NCI-H1930 (cell line): ENCODE measurements around the gene GTPBP3.
A peak's percentile ranks its signal among the peaks of the same experiment; 100 is the strongest.
"Not testable (repeated sequence)": the region's sequence is repeated elsewhere in the genome, so short reads cannot be mapped to it uniquely, and the experiment has no call there.

Source experiments
- DNase-seq, 2 experiments: peaks; one replicate each; lab custom pipeline; 2025; lab: John Stamatoyannopoulos, UW

GTPBP3 gene

GRCh38 chr19:17341845-17342244 is 4.5 kb downstream of the GTPBP3 start:
- no peak for DNase-seq

- peak in 1 of 2 experiments; percentile 42 for DNase-seq
These were observed 8.8 kb downstream of the GTPBP3 start for GRCh38 chr19:17346109-17346671.

GRCh38 chr19:17347361-17347760 is 10.0 kb downstream of the GTPBP3 start:
- no peak for DNase-seq

DNA sequence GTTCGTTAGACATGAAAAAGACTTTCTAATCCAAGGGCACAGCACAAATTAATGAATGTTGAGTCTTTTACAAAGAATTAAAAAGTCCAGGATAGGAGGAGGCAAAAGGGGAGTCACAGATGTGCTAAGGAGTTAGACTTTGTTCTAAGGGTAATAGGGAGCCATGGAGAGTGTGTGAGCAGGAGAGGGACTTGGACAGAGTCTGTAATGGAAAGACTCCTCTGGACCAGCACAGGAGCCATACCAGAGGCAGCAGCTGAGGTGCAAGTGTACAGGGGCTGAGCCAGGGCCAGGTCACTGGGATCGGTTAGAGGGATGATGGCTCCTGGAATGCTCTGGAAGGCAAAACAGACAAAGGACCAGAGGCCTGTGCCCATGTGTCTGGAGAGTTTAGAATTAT is 10.5 kb downstream of the GTPBP3 start:
- DNase-seq: no peak

DNA sequence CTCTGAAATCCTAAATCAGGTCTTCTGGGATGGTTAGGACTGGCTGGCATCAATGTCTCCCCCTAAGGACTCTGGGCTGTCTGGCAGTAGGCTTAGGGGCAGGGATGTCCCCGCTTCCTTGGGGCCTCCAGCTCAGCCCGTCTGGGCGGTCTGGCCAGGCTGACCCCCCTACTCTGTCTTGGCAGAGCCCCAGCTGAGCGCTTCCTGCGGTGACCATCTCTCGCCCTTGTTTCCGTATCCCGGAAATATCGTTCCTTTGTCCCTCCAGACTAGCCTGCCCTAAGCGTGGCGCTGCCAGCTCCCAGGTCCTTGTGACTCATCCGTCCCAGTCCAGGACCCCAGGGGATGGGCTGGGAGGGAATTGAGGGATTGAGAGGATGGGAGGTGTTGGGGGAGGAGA is 11.3 kb downstream of the GTPBP3 start:
- peak in 1 of 2 experiments; percentile 17 for DNase-seq

DNA sequence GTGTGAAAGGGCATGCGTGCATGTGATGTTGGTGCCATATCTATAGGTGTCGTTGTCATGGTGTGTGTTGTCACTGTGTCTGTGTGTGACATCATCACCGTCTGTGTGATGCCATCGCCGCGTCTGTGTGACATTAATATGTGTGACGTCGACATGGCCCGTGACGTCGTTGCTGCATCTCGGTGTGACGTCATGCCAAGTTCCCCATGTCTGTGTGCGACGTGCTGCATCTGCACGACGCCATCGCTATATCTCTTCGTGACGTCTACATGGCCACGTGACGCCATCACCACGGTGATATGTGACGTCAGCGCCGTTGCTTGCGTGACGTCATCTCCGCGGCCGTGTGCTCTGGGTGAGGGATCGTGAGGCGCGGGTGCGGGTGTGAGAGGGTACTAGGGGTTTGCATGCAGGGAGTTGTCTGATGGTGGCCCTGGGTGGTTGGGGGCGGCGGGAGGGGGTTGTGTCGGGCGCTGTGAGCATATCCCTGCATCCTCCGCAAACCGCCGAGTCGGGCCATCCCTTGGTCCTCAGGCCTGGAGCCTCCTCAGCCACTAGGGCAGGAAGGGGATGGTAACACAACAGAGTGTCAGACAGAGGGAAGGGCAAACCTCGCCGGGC is 14.6 kb downstream of the GTPBP3 start:
- peak in 1 of 2 experiments; percentile 8 for DNase-seq

DNA sequence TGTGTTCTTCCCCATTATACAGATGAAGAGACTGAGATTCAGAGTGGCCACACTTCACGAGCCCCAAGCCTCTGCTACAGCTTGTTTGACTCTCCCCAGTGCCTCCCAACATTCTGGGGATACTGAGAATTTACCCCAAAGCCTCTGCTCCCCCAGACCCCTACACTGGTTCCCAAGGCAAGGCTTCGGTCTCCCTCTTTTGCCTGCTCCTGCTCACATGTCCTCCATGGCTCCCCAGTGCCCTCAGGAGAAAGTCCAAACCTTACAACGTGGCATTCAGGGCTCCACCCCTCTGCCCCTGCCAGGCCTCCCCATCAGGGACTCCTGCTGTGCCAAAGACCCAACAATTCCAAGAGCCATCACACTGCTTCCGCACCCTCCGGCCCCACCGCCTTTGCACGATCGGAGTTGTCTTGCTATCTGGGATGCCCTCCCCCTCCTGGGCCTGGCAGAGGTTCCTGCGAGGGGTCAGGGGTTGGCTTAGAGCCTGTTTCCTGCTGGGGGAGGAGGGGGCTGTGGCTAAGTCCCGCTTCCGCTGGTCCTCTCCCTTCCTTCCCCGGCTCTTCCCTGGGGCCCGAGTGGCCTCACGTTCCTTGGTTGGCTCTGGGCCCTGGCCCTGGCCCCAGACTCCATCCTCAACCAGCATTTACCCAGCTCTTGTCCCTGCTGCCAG is 15.4 kb downstream of the GTPBP3 start:
- DNase-seq: no peak

- DNase-seq: no peak
These were observed 16.0 kb downstream of the GTPBP3 start for GRCh38 chr19:17353386-17353785.

GRCh38 chr19:17357078-17357666 is 19.8 kb downstream of the GTPBP3 start:
- DNase-seq: no peak

DNA sequence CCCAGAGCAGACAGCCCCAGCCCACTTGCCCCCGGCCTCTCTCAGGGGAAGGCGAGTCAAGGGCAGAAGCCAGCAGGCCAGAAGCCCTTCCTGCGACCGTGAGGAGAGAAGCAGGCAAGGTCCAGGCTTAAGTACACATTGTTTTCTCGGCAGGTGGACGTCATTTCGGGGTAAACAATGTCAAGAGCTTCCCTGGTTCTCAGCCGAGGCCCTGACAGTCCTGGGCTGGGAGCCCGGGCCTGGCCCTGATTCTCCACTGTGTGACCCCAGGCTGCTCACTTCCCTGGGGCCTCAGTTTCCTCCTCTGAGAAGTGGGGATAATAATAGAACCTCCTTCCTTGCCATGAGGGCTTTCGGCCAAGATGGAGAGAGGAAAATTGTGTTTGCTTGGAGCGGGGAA is 20.4 kb downstream of the GTPBP3 start:
- DNase-seq: no peak

- DNase-seq: no peak
These were observed 21.0 kb downstream of the GTPBP3 start for GRCh38 chr19:17358395-17358794.

- no peak for DNase-seq
These were observed 22.8 kb downstream of the GTPBP3 start for GRCh38 chr19:17359905-17360800.

DNA sequence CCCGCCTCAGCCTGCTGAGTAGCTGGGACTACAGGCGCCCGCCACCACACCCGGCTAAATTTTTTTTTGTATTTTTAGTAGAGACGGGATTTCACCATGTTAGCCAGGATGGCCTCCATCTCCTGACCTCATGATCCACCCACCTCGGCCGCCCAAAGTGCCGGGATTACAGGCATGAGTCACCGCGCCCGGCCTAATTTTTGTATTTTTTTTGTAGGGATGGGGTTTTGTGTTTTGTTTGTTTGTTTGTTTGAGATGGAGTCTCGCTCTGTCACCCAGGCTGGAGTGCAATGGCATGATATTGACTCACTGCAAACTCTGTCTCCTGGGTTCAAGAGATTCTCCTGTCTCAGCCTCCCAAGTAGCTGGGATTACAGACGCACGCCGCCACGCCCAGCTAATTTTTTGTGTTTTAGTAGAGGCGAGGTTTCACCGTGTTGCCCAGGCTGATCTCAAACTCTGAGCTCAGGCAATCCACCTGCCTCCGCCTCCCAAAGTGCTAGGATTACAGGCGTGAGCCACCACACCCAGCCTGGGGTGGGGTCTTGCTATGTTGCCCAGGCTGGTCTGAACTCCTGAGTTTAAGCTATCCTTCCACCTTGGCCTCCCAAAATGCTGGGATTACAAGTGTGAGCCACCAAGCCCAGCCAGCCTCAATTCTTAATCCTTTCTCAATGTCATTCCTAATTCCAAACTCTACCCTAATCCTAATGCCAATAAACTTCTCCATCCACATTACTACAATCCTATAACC is 26.7 kb downstream of the GTPBP3 start:
- not testable (repeated sequence) for DNase-seq

DNA sequence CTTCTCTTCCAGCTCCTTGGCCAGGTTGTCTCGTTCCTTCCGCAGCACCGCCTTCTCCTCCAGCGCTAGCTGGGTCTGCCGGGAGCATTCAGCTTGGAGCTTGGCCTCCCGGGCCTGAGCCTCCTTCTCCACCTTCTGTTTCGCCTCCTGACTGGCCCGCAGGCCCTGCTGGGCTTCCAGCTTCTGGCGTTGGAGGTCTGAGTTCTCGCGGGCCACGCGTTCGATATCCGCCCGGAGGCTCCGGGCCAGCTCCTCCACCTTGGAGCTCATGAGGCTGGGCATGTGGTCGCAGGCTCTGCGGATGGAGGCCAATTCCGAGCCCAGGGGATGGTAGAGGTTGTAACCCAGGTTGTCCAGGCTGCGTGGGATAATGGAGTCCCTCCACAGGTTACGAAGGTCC is 28.0 kb downstream of the GTPBP3 start:
- no peak for DNase-seq

DNA sequence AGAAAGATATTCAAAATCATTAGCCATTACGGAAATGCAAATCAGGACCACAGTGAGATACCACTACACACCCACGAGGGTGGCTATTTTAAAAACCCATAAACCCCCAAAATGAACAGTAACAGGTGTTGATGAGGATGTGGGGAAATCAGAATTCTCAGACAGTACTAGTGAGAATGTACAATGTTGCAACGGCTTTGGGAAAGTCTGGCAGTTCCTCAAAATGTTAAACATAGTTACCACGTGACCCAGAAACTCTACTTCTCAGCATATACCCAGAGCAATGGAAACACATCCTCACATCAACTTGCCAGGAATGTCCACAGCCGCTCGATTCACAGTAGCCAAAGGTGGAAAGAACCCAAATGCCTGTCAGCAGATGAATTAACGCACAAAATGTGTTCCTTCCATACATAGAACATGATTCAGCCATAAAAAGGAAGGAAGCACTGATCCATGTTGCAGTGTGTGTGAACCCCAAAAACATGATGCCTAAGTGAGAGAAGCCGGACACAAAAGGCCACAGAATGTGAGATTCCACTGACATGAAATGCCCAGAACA is 32.8 kb downstream of the GTPBP3 start:
- DNase-seq: no peak

DNA sequence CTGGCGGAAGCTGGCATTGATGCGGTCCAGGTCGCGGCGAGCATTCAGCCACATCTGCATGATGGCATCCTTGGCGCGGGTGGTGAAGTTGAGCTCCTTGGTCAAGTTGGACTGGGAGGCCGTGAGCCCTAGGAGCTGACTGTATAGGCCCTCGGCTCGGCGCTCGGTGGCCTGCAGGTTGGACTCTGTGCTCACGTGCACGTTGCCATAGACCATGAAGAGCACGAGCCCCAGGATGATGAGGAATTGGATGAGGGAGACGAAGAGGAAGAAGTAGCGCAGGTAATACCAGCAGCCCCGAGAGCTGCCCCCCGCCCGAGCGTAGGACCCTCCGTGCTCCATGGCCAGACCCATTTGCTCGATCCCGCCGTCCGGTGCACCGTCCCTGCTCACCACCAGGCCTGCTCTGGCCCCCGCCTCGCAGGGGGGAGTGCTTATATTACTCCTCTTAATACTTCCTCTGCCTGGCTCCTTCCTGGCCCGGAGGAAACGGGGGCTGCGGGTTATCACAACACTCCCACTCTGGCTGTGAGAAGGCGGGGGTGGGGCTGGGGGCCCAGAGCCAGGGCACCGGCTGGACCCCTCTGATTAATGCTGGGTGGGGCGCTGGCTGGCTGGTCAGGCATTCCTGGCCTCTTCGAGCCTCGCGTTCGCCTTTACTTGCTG is 39.7 kb downstream of the GTPBP3 start, which contains the start of gene PLVAP:
Gene PLVAP, minus strand, starts transcription at position 408 of the 666 bp plus-strand sequence. Its CDS starts 54 bp downstream, at position 354.
- no peak for DNase-seq

DNA sequence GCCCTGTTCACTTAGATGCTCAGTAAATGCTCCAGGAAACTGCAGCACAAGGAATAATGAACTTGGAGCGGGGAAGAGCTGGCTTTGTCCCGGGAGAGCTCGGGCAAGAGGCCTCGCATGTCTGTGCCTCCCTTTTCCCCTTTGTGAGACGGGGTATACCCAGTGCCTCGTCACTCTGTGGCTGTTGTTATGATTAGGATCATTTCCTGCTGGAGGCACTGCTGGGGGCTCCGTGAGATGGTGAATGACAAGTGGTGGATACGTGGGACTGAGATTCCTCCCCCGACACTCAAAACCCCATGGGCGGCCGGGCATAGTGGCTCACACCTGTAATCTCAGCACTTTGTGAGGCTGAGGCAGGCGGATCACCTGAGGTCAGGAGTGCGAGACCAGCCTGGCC is 40.9 kb downstream of the GTPBP3 start:
- DNase-seq: no peak

DNA sequence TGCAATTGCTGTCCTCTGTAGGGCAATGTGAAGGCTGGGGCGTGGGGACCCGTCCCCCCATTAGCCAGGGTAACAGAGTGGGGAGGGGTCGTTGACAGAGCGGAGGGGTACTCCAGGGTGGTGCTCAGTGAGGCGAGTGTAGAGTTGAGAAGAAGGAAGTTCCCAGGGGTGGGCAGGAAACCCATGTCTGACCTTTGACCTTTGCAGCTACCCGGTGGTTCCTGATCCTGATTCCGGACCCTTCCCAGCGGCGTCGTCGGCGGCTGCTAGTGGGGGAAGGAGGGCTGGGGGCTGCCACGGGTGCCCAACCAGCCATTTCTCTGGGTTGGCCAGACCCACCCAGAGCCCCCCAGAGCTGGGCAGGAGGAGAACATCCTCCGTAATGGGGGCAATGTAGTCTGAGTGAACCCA is 41.9 kb downstream of the GTPBP3 start:
- no peak for DNase-seq

GRCh38 chr19:17380426-17381138 is 43.2 kb downstream of the GTPBP3 start:
- DNase-seq: no peak
